Body of pancreas (tissue), 4 donors: Measurements from ENCODE around the gene CCDC50.

ENCODE experiments used
- POLR2A ChIP-seq, 3 donors: fragments of 450-650 bp; IDR thresholded peaks; one replicate each; pipeline ENCODE4 v1.6.1; 2016; ENCODE audit warnings: antibody characterized with exemption in 3 of 3, mild to moderate bottlenecking in 2 of 3
- TF ChIP-seq, protein P1 (sequence below), 7 experiments: fragments of 450-650 bp in 4 of 7; fragments of 200-600 bp in 3 of 7; sonication (generic) in 3 of 7; IDR thresholded peaks; one replicate each; pipeline ENCODE4 v1.5.1; 2016 to 2019; ENCODE audit warnings: antibody characterized with exemption in 7 of 7

GRCh38 chr3:191328383-191328961 lies 722 bp upstream of the CCDC50 start:
- TF ChIP-seq, protein P1, sequence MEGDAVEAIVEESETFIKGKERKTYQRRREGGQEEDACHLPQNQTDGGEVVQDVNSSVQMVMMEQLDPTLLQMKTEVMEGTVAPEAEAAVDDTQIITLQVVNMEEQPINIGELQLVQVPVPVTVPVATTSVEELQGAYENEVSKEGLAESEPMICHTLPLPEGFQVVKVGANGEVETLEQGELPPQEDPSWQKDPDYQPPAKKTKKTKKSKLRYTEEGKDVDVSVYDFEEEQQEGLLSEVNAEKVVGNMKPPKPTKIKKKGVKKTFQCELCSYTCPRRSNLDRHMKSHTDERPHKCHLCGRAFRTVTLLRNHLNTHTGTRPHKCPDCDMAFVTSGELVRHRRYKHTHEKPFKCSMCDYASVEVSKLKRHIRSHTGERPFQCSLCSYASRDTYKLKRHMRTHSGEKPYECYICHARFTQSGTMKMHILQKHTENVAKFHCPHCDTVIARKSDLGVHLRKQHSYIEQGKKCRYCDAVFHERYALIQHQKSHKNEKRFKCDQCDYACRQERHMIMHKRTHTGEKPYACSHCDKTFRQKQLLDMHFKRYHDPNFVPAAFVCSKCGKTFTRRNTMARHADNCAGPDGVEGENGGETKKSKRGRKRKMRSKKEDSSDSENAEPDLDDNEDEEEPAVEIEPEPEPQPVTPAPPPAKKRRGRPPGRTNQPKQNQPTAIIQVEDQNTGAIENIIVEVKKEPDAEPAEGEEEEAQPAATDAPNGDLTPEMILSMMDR (IDR thresholded peaks at IDR 0.05) = no peak
- TF ChIP-seq POLR2A (IDR thresholded peaks at IDR 0.05) = no peak
